Left ventricle myocardium inferior (tissue), 1 donor: ENCODE data around the gene ZNF14. TPM values are rescaled to one million over a fixed set of nuclear protein-coding genes. Genes with fewer than 3 reads are reported as not detected.
"Not testable (repeated sequence)": the region's sequence is repeated elsewhere in the genome, so short reads cannot be mapped to it uniquely, and the experiment has no call there.

Experiments used
- DNase-seq: peaks from one replicate; pipeline ENCODE4 v3.0.0-alpha.2; 2020
- H3K27ac ChIP-seq: fragments of 200-600 bp; replicated peaks from 2 replicates; pipeline ENCODE4 v1.8.0; 2021
- H3K27me3 ChIP-seq: fragments of 200-600 bp; 2 replicates; pipeline ENCODE4 v1.8.0; 2021; ENCODE audit warnings: low read depth
- H3K36me3 ChIP-seq: fragments of 200-600 bp; 2 replicates; pipeline ENCODE4 v1.8.0; 2021
- H3K4me1 ChIP-seq: fragments of 200-600 bp; 2 replicates; pipeline ENCODE4 v1.8.0; 2021
- H3K4me3 ChIP-seq: fragments of 200-600 bp; 2 replicates; pipeline ENCODE4 v1.8.0; 2021; ENCODE audit warnings: mild to moderate bottlenecking, moderate library complexity
- H3K9me3 ChIP-seq: fragments of 200-600 bp; replicated peaks from 2 replicates; pipeline ENCODE4 v1.8.0; 2021
- intact Hi-C: fragments of 100-400 bp; cut with micrococcal nuclease; formaldehyde crosslinking; loops from one replicate; pipeline ENCODE4 v1.11.0; 2022
- total RNA-seq: library from RNA; stranded (reverse); fragmentation: NEBNext Ultra II Directional; extraction: Animal tissue kit (Norgen Biotek cat#: 25700); gene quantifications from one replicate; pipeline ENCODE4 v1.2.1, GENCODE V29; 2021
- TF ChIP-seq, protein P1 (sequence below): fragments of 200-600 bp; IDR thresholded peaks from 2 replicates; pipeline ENCODE4 v1.8.0; 2021; ENCODE audit warnings: antibody characterized with exemption, mild to moderate bottlenecking, borderline replicate concordance
- donor health status: DM: no; HTN: yes; CAD: no; lungs with severe emphysema.

The ZNF14 gene
- total RNA-seq, 1 donor from 2014 or later, result 3.7 TPM

- peak overlapping the region; percentile 78 for H3K4me3 ChIP-seq
- H3K9me3 ChIP-seq, result no peaks in the 10 kb centered on the region
- intact Hi-C loops, result no loop called here
- no peak for DNase-seq
- H3K4me1 ChIP-seq, result peaks cover 22% of the 10 kb centered on the region
- TF ChIP-seq, protein P1, sequence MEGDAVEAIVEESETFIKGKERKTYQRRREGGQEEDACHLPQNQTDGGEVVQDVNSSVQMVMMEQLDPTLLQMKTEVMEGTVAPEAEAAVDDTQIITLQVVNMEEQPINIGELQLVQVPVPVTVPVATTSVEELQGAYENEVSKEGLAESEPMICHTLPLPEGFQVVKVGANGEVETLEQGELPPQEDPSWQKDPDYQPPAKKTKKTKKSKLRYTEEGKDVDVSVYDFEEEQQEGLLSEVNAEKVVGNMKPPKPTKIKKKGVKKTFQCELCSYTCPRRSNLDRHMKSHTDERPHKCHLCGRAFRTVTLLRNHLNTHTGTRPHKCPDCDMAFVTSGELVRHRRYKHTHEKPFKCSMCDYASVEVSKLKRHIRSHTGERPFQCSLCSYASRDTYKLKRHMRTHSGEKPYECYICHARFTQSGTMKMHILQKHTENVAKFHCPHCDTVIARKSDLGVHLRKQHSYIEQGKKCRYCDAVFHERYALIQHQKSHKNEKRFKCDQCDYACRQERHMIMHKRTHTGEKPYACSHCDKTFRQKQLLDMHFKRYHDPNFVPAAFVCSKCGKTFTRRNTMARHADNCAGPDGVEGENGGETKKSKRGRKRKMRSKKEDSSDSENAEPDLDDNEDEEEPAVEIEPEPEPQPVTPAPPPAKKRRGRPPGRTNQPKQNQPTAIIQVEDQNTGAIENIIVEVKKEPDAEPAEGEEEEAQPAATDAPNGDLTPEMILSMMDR, result no peak
- H3K36me3 ChIP-seq, result no peaks in the 10 kb centered on the region
- peak overlapping the region; percentile 75 for H3K27ac ChIP-seq
- H3K27me3 ChIP-seq, result no peaks in the 10 kb centered on the region
These were observed 42.9 kb upstream of the ZNF14 start for GRCh38 chr19:19775891-19776205.

- H3K36me3 ChIP-seq, result no peaks in the 10 kb centered on the region
- no peak overlapping the region for H3K27ac ChIP-seq
- no peak overlapping the region for H3K4me3 ChIP-seq
- H3K9me3 ChIP-seq, result no peaks in the 10 kb centered on the region
- intact Hi-C loops, result no loop called here
- H3K4me1 ChIP-seq, result peaks cover 22% of the 10 kb centered on the region
- TF ChIP-seq, protein P1, result no peak
- no peak for DNase-seq
- no peaks in the 10 kb centered on the region for H3K27me3 ChIP-seq
These were observed 41.6 kb upstream of the ZNF14 start for GRCh38 chr19:19774354-19775033.

GRCh38 chr19:19771963-19772362, 39.1 kb upstream of the ZNF14 start:
- H3K9me3 ChIP-seq, H3K27me3 ChIP-seq, DNase-seq, H3K27ac ChIP-seq, intact Hi-C loops, H3K4me3 ChIP-seq, H3K36me3 ChIP-seq: not testable (repeated sequence)
- peaks cover 15% of the 10 kb centered on the region for H3K4me1 ChIP-seq

DNA sequence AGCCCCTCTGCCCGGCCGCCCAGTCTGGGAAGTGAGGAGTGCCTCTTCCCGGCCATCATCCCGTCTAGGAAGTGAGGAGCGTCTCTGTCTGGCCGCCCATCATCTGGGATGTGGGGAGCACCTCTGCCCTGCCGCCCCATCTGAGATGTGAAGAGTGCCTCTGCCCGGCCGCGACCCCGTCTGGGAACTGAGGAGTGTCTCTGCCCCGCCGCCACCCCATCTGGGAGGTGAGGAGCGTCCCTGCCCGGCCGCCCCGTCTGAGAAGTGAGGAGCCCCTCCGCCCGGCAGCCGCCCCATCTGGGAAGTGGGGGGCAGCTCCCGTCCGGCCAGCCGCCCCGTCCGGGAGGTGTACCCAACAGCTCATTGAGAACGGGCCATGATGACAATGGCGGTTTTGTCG, 37.1 kb upstream of the ZNF14 start:
- H3K27ac ChIP-seq, result not testable (repeated sequence)

DNA sequence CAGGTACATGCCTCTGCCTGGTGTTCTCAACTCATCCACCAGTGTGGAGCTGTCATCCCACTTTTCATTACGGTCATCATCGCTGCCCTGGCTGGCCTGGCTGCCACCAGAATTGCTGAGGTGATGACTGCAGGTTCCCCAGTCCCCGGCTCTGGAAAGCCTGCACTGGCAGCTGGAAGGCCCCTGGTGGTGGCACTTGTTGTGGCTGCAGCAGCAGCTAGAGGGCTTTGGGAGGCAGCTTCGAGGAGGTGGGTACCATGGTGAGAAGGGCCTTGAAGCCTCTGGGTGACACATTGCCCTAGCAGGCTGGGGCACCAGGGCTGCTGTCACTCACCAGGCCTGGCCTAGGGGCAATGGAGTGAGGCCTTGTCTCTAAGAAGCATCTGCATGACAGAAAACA, 25.3 kb upstream of the ZNF14 start:
- Histone ChIP-seq H3K4me1 (no peaks in the 10 kb centered on the region), H3K27ac (no peak overlapping the region), H3K27me3 (no peaks in the 10 kb centered on the region), H3K36me3 (no peaks in the 10 kb centered on the region), H3K9me3 (no peaks in the 10 kb centered on the region), H3K4me3 (no peak overlapping the region)
- TF ChIP-seq, protein P1, result no peak
- intact Hi-C loops, result no loop called here
- no peak for DNase-seq

More for the DNA sequence above, 37.1 kb upstream of the ZNF14 start:
- DNase-seq, H3K4me1 ChIP-seq, intact Hi-C loops, H3K27me3 ChIP-seq, H3K36me3 ChIP-seq, H3K4me3 ChIP-seq, H3K9me3 ChIP-seq: not testable (repeated sequence)

GRCh38 chr19:19752760-19753403, 20.0 kb upstream of the ZNF14 start:
- no peak for DNase-seq
- Histone ChIP-seq H3K27ac (no peak overlapping the region), H3K36me3 (no peaks in the 10 kb centered on the region), H3K27me3 (no peaks in the 10 kb centered on the region), H3K4me1 (no peaks in the 10 kb centered on the region), H3K4me3 (no peak overlapping the region), H3K9me3 (no peaks in the 10 kb centered on the region)
- intact Hi-C loops, result no loop called here
- TF ChIP-seq, protein P1, result no peak
